Right lobe of liver (tissue), 6 donors: ENCODE data around the gene NTN4. TPM values are rescaled to one million over a fixed set of nuclear protein-coding genes. Genes with fewer than 3 reads are reported as not detected.

ENCODE experiments used
- ATAC-seq, 4 donors: fragments of 200-7000 bp; cut with Tn5 transposase; one replicate each; pipeline ENCODE4 v1.9.1; 2020; ENCODE audit warnings: mild to moderate bottlenecking in 4 of 4, moderate library complexity in 4 of 4
- DNase-seq, 3 donors: peaks; one replicate each; pipeline ENCODE4 v3.0.0-alpha.2; 2020
- H3K27ac ChIP-seq, 3 donors: fragments of 200-600 bp; one replicate each; pipeline ENCODE4 v1.8.0; 2022
- H3K27me3 ChIP-seq, 2 donors: fragments of 200-600 bp; one replicate each; pipeline ENCODE4 v1.8.0; 2022
- H3K36me3 ChIP-seq, 4 donors: fragments of 200-600 bp; sonication (generic) in 1 of 4; one replicate each; pipeline versions ENCODE4 v1.5.1 to v1.8.0; 2017 to 2022; ENCODE audit warnings: control low read depth in 1 of 4
- H3K4me1 ChIP-seq, 4 donors: fragments of 200-600 bp; sonication (generic) in 1 of 4; one replicate each; pipeline versions ENCODE4 v1.5.1 to v1.8.0; 2017 to 2022; ENCODE audit warnings: control low read depth in 1 of 4
- H3K4me3 ChIP-seq, 3 donors: fragments of 200-600 bp; one replicate each; pipeline ENCODE4 v1.8.0; 2022
- H3K9me3 ChIP-seq, 4 donors: fragments of 200-600 bp; sonication (generic) in 1 of 4; one replicate each; pipeline versions ENCODE4 v1.5.1 to v1.8.0; 2017 to 2022; ENCODE audit warnings: control low read depth in 1 of 4
- CTCF ChIP-seq, 4 donors: fragments of 200-600 bp in 3 of 4; fragments of 450-650 bp in 1 of 4; IDR thresholded peaks; one replicate each; pipeline versions ENCODE4 v1.5.1 to v1.8.0; 2016 to 2022; ENCODE audit warnings: antibody characterized with exemption in 4 of 4, mild to moderate bottlenecking in 2 of 4
- POLR2A ChIP-seq: fragments of 450-650 bp; IDR thresholded peaks from one replicate; pipeline ENCODE4 v1.6.1; 2017; ENCODE audit warnings: antibody characterized with exemption, mild to moderate bottlenecking
- WGBS: methylation state at CpG from one replicate; pipeline ENCODE4 v1.1.6; 2018; ENCODE audit warnings: low coverage, low lambda C conversion rate; ENCODE audit not compliant: insufficient coverage; ENCODE audit errors: missing lambda C conversion rate; 5-methylcytosine and 5-hydroxymethylcytosine counted together
- intact Hi-C, 2 donors: fragments of 100-400 bp; cut with DNase I; formaldehyde crosslinking; loops; one replicate each; pipeline versions ENCODE4 v1.11.2 to v1.14.1; 2022
- total RNA-seq, 6 experiments: library from RNA; depleted of rRNA in 2 of 6; stranded (reverse); fragments of >200 nt in 2 of 6; fragmentation: NEBNext Ultra II Directional in 3 of 6; extraction: Animal tissue kit (Norgen Biotek cat#: 25700) in 3 of 6; gene quantifications; one replicate each; pipeline versions ENCODE4 v1.1.0 to v1.2.4, GENCODE V29; 2016 to 2023
- donor health status: DM: no; HTN: yes; CAD: no.
- donor health status: DM: no; HTN: no; CAD: no.
- donor health status: DM: no; HTN: no; CAD: no.
- donor health status: DM: no; HTN: yes; CAD: no.
- donor health status: DM: no; HTN: yes; CAD: no.

NTN4 gene
- total RNA-seq, 6 experiments from 2014 or later: 14.7 to 28.7 (median 18.9) TPM

- DNase-seq (no peak), ATAC-seq (no peak)
- H3K27ac ChIP-seq: no peak overlapping the region
- 77% methylated on average over 5 of the region's 8 CpGs for WGBS
- TF ChIP-seq POLR2A (no peak), CTCF (IDR thresholded peaks at IDR 0.05) (no peak)
- no peak overlapping the region for H3K4me3 ChIP-seq
- no peaks in the 10 kb centered on the region for H3K27me3 ChIP-seq
- intact Hi-C loops: no loop called here
- no peaks in the 10 kb centered on the region for H3K36me3 ChIP-seq
- no peaks in the 10 kb centered on the region for H3K9me3 ChIP-seq
- no peaks in the 10 kb centered on the region for H3K4me1 ChIP-seq
Observed at GRCh38 chr12:95690861-95691635, 99.5 kb downstream of the NTN4 start.

GRCh38 chr12:95687937-95688336 is 102.6 kb downstream of the NTN4 start:
- Histone ChIP-seq H3K27me3 (no peaks in the 10 kb centered on the region), H3K4me1 (no peaks in the 10 kb centered on the region), H3K27ac (no peak overlapping the region), H3K4me3 (no peak overlapping the region), H3K36me3 (no peaks in the 10 kb centered on the region), H3K9me3 (no peaks in the 10 kb centered on the region)
- TF ChIP-seq CTCF (IDR thresholded peaks at IDR 0.05): no peak
- TF ChIP-seq POLR2A: no peak
- 81% methylated on average over 2 of the region's 2 CpGs for WGBS
- DNase-seq (no peak), ATAC-seq (no peak)
- intact Hi-C loops: no loop called here

DNA sequence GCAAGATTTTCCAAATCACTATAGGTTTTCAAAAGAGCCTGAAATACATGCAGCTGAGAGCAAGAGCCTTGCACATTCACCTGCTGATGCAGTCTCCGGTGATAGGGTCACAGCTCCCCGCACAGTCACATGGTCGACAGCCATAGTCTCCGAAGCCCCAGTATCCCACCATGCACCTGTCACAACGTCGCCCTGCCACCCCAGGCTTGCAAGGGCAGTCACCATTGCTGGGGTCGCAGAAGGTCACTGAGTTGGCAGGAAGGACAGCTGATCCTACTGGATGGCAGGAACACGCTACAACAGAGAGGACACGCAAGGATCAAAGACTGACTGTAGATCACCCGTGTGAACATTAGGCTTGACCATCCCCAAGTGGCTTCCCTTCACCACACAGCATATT is 107.1 kb downstream of the NTN4 start:
- no peaks in the 10 kb centered on the region for H3K9me3 ChIP-seq
- TF ChIP-seq CTCF (IDR thresholded peaks at IDR 0.05) (no peak), POLR2A (no peak)
- 88% methylated on average over 6 of the region's 10 CpGs for WGBS
- DNase-seq (no peak), ATAC-seq (no peak)
- H3K36me3 ChIP-seq: no peaks in the 10 kb centered on the region
- H3K4me1 ChIP-seq: no peaks in the 10 kb centered on the region
- no peaks in the 10 kb centered on the region for H3K27me3 ChIP-seq
- no peak overlapping the region for H3K27ac ChIP-seq
- intact Hi-C loops: no loop called here
- H3K4me3 ChIP-seq: no peak overlapping the region

DNA sequence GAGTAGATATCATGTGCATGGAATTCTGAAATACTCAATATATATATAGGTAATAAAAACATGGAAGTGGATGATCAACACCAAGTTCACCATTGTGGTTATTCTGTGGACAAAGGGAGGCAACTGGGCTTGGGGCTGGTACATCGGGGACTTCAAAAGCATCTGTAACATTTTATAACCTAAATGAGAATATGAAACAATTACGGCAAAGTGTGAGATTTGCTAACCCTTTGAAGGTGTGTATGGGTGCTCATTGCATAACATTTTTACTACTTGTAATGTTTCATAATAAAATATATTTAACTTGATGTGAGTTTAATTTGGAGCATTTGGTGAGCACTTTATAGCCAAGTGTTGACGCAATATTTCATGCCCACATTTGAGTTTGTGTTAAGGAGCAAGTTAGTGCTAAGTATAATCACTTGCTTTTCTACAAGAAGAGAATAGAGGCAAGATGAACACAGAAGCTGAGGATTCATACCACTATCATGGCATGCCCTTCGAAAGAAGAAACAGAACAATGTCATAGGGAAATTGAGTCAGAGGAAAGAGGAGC is 109.3 kb downstream of the NTN4 start:
- intact Hi-C loops: no loop called here
- no peaks in the 10 kb centered on the region for H3K27me3 ChIP-seq
- ATAC-seq (no peak), DNase-seq (no peak)
- no peak for TF ChIP-seq POLR2A
- no peak for TF ChIP-seq CTCF (IDR thresholded peaks at IDR 0.05)
- no peaks in the 10 kb centered on the region for H3K4me1 ChIP-seq
- H3K36me3 ChIP-seq: no peaks in the 10 kb centered on the region
- H3K4me3 ChIP-seq: no peak overlapping the region
- H3K27ac ChIP-seq: no peak overlapping the region
- 88% methylated on average over 4 of the region's 4 CpGs for WGBS
- no peaks in the 10 kb centered on the region for H3K9me3 ChIP-seq
